OCI-LY1 (cell line): ENCODE data around the gene GOLGA8B.
"Not testable (repeated sequence)": the region's sequence is repeated elsewhere in the genome, so short reads cannot be mapped to it uniquely, and the experiment has no call there.

Source experiments
- CTCF ChIP-seq: fragments of 200-600 bp; sonication (generic), shearing (Covaris generic); IDR thresholded peaks from 2 replicates; pipeline ENCODE4 v1.5.1; 2017; ENCODE audit warnings: mild to moderate bottlenecking, antibody characterized with exemption, low read length, moderate library complexity, mixed read lengths
- EZH2 ChIP-seq: fragments of 200-600 bp; sonication (generic), shearing (Covaris generic); IDR thresholded peaks from 2 replicates; pipeline ENCODE4 v1.8.0; 2017; ENCODE audit warnings: borderline replicate concordance, mixed run types, mild to moderate bottlenecking, antibody characterized with exemption, low read length, moderate library complexity, mixed read lengths

GRCh38 chr15:34572019-34572641 is 11.3 kb downstream of the GOLGA8B start:
- not testable (repeated sequence) for TF ChIP-seq CTCF, EZH2
